ENCODE measurements around the gene BORCS6. TPM values are rescaled to one million over a fixed set of nuclear protein-coding genes. Genes with fewer than 3 reads are reported as not detected.

BORCS6 gene
- total RNA-seq, 1 experiment from 2014 or later: 3.7 TPM

GRCh38 chr17:8185582-8186445 is 4.2 kb downstream of the BORCS6 start:
- H3K36me3 Mint-ChIP-seq (ENCODE audit: insufficient read depth, unreplicated experiment): peaks cover 26% of the 10 kb centered on the region
- peaks cover 7% of the 10 kb centered on the region for H3K4me1 Mint-ChIP-seq (ENCODE audit: low read depth, unreplicated experiment)
- no peak overlapping the region for H3K4me3 Mint-ChIP-seq (ENCODE audit: low read depth, unreplicated experiment)
- no peaks in the 10 kb centered on the region for H3K9me3 Mint-ChIP-seq (ENCODE audit: low read depth, unreplicated experiment)
- no peak overlapping the region for H3K27ac Mint-ChIP-seq (ENCODE audit: unreplicated experiment)
- BruUV-seq (replicated peaks): no TSS peak
- CTCF ChIA-PET: interaction anchor here (0.6 to 1.8 kb wide), 3 partner anchors 53 to 67 kb away, joined by 3 to 5 read pairs (median 5); no protein-coding TSS in a partner anchor
- TF ChIP-seq CTCF (IDR thresholded peaks at IDR 0.05; ENCODE audit: unreplicated experiment): no peak
- intact Hi-C loops (cut with micrococcal nuclease; ENCODE audit: unreplicated experiment): loop anchor here (2.0 to 5.0 kb wide), 2 partner anchors 35 to 49 kb away; no protein-coding TSS in a partner anchor
- DNase-seq: peak; percentile 86
- peaks cover 7% of the 10 kb centered on the region for H3K27me3 Mint-ChIP-seq (ENCODE audit: unreplicated experiment)

GRCh38 chr17:8176998-8177731 is 12.8 kb downstream of the BORCS6 start:
- Mint-ChIP-seq H3K4me3 (ENCODE audit: low read depth, unreplicated experiment) (peak overlapping the region; percentile 89), H3K27ac (ENCODE audit: unreplicated experiment) (peak overlapping the region; percentile 62), H3K27me3 (ENCODE audit: unreplicated experiment) (peaks cover 11% of the 10 kb centered on the region), H3K4me1 (ENCODE audit: low read depth, unreplicated experiment) (peaks cover 16% of the 10 kb centered on the region), H3K36me3 (ENCODE audit: insufficient read depth, unreplicated experiment) (peaks cover 32% of the 10 kb centered on the region), H3K9me3 (ENCODE audit: low read depth, unreplicated experiment) (no peaks in the 10 kb centered on the region)
- CTCF ChIA-PET: interaction anchor here (1.0 kb wide), 1 partner anchor 38 kb away, joined by 3 read pairs; no protein-coding TSS in a partner anchor
- intact Hi-C loops (cut with micrococcal nuclease; ENCODE audit: unreplicated experiment): no loop called here
- BruUV-seq (replicated peaks): no TSS peak
- DNase-seq: no peak
- TF ChIP-seq CTCF (IDR thresholded peaks at IDR 0.05; ENCODE audit: unreplicated experiment): no peak

GRCh38 chr17:8176197-8176940 is 13.6 kb downstream of the BORCS6 start, which contains the start of gene TMEM107:
Gene TMEM107, minus strand, starts transcription at chr17:8176380. Its CDS starts 94 bp downstream, at chr17:8176286.
- Mint-ChIP-seq H3K27ac (ENCODE audit: unreplicated experiment) (peak within 1 kb of the TSS; percentile 94), H3K4me3 (ENCODE audit: low read depth, unreplicated experiment) (peak within 1 kb of the TSS; percentile 89), H3K4me1 (ENCODE audit: low read depth, unreplicated experiment) (peaks cover 16% of the 10 kb centered on the region), H3K9me3 (ENCODE audit: low read depth, unreplicated experiment) (no peaks in the 10 kb centered on the region), H3K36me3 (ENCODE audit: insufficient read depth, unreplicated experiment) (peaks cover 40% of the 10 kb centered on the region), H3K27me3 (ENCODE audit: unreplicated experiment) (peaks cover 10% of the 10 kb centered on the region)
- intact Hi-C loops (cut with micrococcal nuclease; ENCODE audit: unreplicated experiment): no loop called here
- peak; percentile 76 for DNase-seq
- no peak for TF ChIP-seq CTCF (IDR thresholded peaks at IDR 0.05; ENCODE audit: unreplicated experiment)
- no TSS peak for BruUV-seq (replicated peaks)
- CTCF ChIA-PET: interaction anchor here (1.0 kb wide), 1 partner anchor 37 kb away, joined by 3 read pairs; no protein-coding TSS in a partner anchor

- intact Hi-C loops (cut with micrococcal nuclease; ENCODE audit: unreplicated experiment): no loop called here
- Mint-ChIP-seq H3K4me3 (ENCODE audit: low read depth, unreplicated experiment) (peak overlapping the region; percentile 89), H3K27ac (ENCODE audit: unreplicated experiment) (peak overlapping the region; percentile 94), H3K4me1 (ENCODE audit: low read depth, unreplicated experiment) (peaks cover 16% of the 10 kb centered on the region), H3K27me3 (ENCODE audit: unreplicated experiment) (peaks cover 5% of the 10 kb centered on the region), H3K9me3 (ENCODE audit: low read depth, unreplicated experiment) (no peaks in the 10 kb centered on the region), H3K36me3 (ENCODE audit: insufficient read depth, unreplicated experiment) (peaks cover 41% of the 10 kb centered on the region)
- DNase-seq: no peak
- BruUV-seq (replicated peaks): no TSS peak
- CTCF ChIA-PET: no interaction called here
- no peak for TF ChIP-seq CTCF (IDR thresholded peaks at IDR 0.05; ENCODE audit: unreplicated experiment)
Observed at GRCh38 chr17:8175795-8176196, 14.2 kb downstream of the BORCS6 start.

Measured in Calu3 (cell line).